Gastroesophageal sphincter (tissue), 4 donors: ENCODE results near the gene IRX6. TPM values are rescaled to one million over a fixed set of nuclear protein-coding genes. Genes with fewer than 3 reads are reported as not detected.

ENCODE experiments used
- ATAC-seq: fragments of 150-250 bp; one replicate; pipeline ENCODE4 v1.9.1; 2016; ENCODE audit warnings: mild to moderate bottlenecking, moderate library complexity
- H3K27ac ChIP-seq, 4 donors: fragments of 200-600 bp; sonication (generic) in 3 of 4; 1 replicate in 3 of 4; 2 replicates in 1 of 4; pipeline ENCODE4 v1.5.1; 2016 to 2019
- H3K27me3 ChIP-seq: fragments of 200-600 bp; sonication (generic); one replicate; pipeline ENCODE4 v1.5.1; 2019
- H3K36me3 ChIP-seq, 2 donors: fragments of 200-600 bp; sonication (generic); one replicate each; pipeline ENCODE4 v1.5.1; 2019; ENCODE audit warnings: control low read depth in 1 of 2
- H3K4me1 ChIP-seq, 3 donors: fragments of 200-600 bp; sonication (generic); 1 replicate in 2 of 3; 2 replicates in 1 of 3; pipeline ENCODE4 v1.5.1; 2016 to 2019; ENCODE audit warnings: control low read depth in 2 of 3
- H3K4me3 ChIP-seq, 2 donors: fragments of 200-600 bp; sonication (generic); one replicate each; pipeline ENCODE4 v1.5.1; 2019; ENCODE audit warnings: mild to moderate bottlenecking in 1 of 2, moderate library complexity in 1 of 2
- H3K9me3 ChIP-seq, 3 donors: fragments of 200-600 bp; sonication (generic); one replicate each; pipeline ENCODE4 v1.5.1; 2017 to 2019; ENCODE audit warnings: control low read depth in 2 of 3
- CTCF ChIP-seq, 4 experiments: fragments of 200-600 bp in 2 of 4; fragments of 450-650 bp in 2 of 4; sonication (generic) in 1 of 4; IDR thresholded peaks; one replicate each; pipeline ENCODE4 v1.5.1; 2017 to 2019; ENCODE audit warnings: antibody characterized with exemption in 4 of 4, mild to moderate bottlenecking in 2 of 4, moderate library complexity in 2 of 4
- EP300 ChIP-seq: sonication (generic); formaldehyde crosslinking; IDR thresholded peaks from one replicate; pipeline ENCODE4 v1.6.1; 2017; ENCODE audit warnings: antibody characterized with exemption, mild to moderate bottlenecking
- POLR2A ChIP-seq, 2 donors: fragments of 450-650 bp; IDR thresholded peaks; one replicate each; pipeline ENCODE4 v1.6.1; 2017; ENCODE audit warnings: antibody characterized with exemption in 2 of 2, mild to moderate bottlenecking in 2 of 2, moderate library complexity in 1 of 2
- POLR2AphosphoS5 ChIP-seq: sonication (generic); formaldehyde crosslinking; IDR thresholded peaks from one replicate; pipeline ENCODE4 v1.6.1; 2017; ENCODE audit warnings: antibody characterized with exemption
- WGBS, 2 donors: methylation state at CpG; one replicate each; pipeline ENCODE4 v1.1.5; 2018; ENCODE audit warnings: low coverage in 1 of 2; 5-methylcytosine and 5-hydroxymethylcytosine counted together
- total RNA-seq, 4 donors: library from RNA; depleted of rRNA; stranded (reverse); fragments of >200 nt; gene quantifications; one replicate each; pipeline ENCODE4 v1.1.0, GENCODE V29; 2016

Gene IRX6
- total RNA-seq, 4 donors from 2014 or later: 0.12 to 0.64 TPM; not detected in 2

GRCh38 chr16:55279598-55279997 is 44.4 kb upstream of the IRX6 start:
- 82 to 87% methylated on average over 5 to 6 of the region's 6 CpGs for WGBS, 2 donors
- no peaks in the 10 kb centered on the region for H3K36me3 ChIP-seq

GRCh38 chr16:55280587-55280986 is 43.4 kb upstream of the IRX6 start:
- Histone ChIP-seq H3K4me1 (no peaks in the 10 kb centered on the region), H3K27me3 (peaks cover 58% of the 10 kb centered on the region), H3K36me3 (no peaks in the 10 kb centered on the region), H3K4me3 (no peak overlapping the region), H3K9me3 (no peaks in the 10 kb centered on the region), H3K27ac (no peak overlapping the region)
- 15% methylated on average over 3 of the region's 4 CpGs; no CpG with 5 or more reads in 1 of the 2 donors for WGBS, 2 donors
- TF ChIP-seq EP300: no peak
- TF ChIP-seq POLR2AphosphoS5: no peak
- no peak for ATAC-seq

More at GRCh38 chr16:55279598-55279997, 44.4 kb upstream of the IRX6 start:
- H3K27ac ChIP-seq: no peak overlapping the region
- H3K4me1 ChIP-seq: no peaks in the 10 kb centered on the region
- peaks cover 50% of the 10 kb centered on the region for H3K27me3 ChIP-seq
- no peak overlapping the region for H3K4me3 ChIP-seq
- TF ChIP-seq POLR2A (IDR thresholded peaks at IDR 0.05) (no peak), EP300 (no peak), CTCF (IDR thresholded peaks at IDR 0.05) (no peak), POLR2AphosphoS5 (no peak)
- no peaks in the 10 kb centered on the region for H3K9me3 ChIP-seq
- no peak for ATAC-seq

- peaks cover 0 to 3% (median 0%) of the 10 kb centered on the region in 3 donors for H3K9me3 ChIP-seq
- WGBS, 2 donors: 50% methylated on average over 1 of the region's 1 CpG; no CpG with 5 or more reads in 1 of the 2 donors
Observed at GRCh38 chr16:55282441-55282840, 41.6 kb upstream of the IRX6 start.

GRCh38 chr16:55283812-55284717 is 39.9 kb upstream of the IRX6 start:
- Histone ChIP-seq H3K27me3 (peaks cover 38% of the 10 kb centered on the region), H3K9me3 (peaks cover 0 to 19% (median 0%) of the 10 kb centered on the region in 3 donors), H3K4me3 (no peak overlapping the region), H3K27ac (no peak overlapping the region), H3K4me1 (no peaks in the 10 kb centered on the region), H3K36me3 (no peaks in the 10 kb centered on the region)
- ATAC-seq: no peak
- WGBS, 2 donors: 55 to 65% methylated on average over 9 to 12 of the region's 12 CpGs
- no peak for TF ChIP-seq EP300
- TF ChIP-seq POLR2AphosphoS5: no peak
- TF ChIP-seq CTCF (IDR thresholded peaks at IDR 0.05): no peak
- no peak for TF ChIP-seq POLR2A (IDR thresholded peaks at IDR 0.05)

More at GRCh38 chr16:55282441-55282840, 41.6 kb upstream of the IRX6 start:
- Histone ChIP-seq H3K27ac (no peak overlapping the region), H3K36me3 (no peaks in the 10 kb centered on the region), H3K4me1 (no peaks in the 10 kb centered on the region), H3K4me3 (no peak overlapping the region), H3K27me3 (peaks cover 50% of the 10 kb centered on the region)
- no peak for ATAC-seq
- TF ChIP-seq POLR2AphosphoS5 (no peak), CTCF (IDR thresholded peaks at IDR 0.05) (no peak), EP300 (no peak), POLR2A (IDR thresholded peaks at IDR 0.05) (no peak)

- no peaks in the 10 kb centered on the region for H3K4me1 ChIP-seq
- WGBS, 2 donors: 68 to 75% methylated on average over 3 to 5 of the region's 6 CpGs
- H3K27ac ChIP-seq: no peak overlapping the region
- H3K4me3 ChIP-seq: no peak overlapping the region
- TF ChIP-seq EP300: no peak
- no peak for TF ChIP-seq POLR2A (IDR thresholded peaks at IDR 0.05)
- TF ChIP-seq CTCF (IDR thresholded peaks at IDR 0.05): no peak
- no peak for TF ChIP-seq POLR2AphosphoS5
- peaks cover 32% of the 10 kb centered on the region for H3K27me3 ChIP-seq
- no peak for ATAC-seq
- H3K36me3 ChIP-seq: no peaks in the 10 kb centered on the region
- H3K9me3 ChIP-seq: peaks cover 0 to 26% (median 0%) of the 10 kb centered on the region in 3 donors
Observed at GRCh38 chr16:55284718-55285099, 39.3 kb upstream of the IRX6 start.
